DMS153 treated with DMSO at 0.1 percent for 48 hours (cell line): ENCODE results near the gene SIPA1L3.

Experiments
- DNase-seq: peaks from one replicate; lab custom pipeline; 2025; ENCODE audit not compliant: unreplicated experiment; lab: John Stamatoyannopoulos, UW

The SIPA1L3 gene

GRCh38 chr19:38252941-38253691 lies 346.1 kb downstream of the SIPA1L3 start:
- no peak for DNase-seq

GRCh38 chr19:38253788-38254187 lies 346.8 kb downstream of the SIPA1L3 start:
- no peak for DNase-seq

- no peak for DNase-seq
Observed at GRCh38 chr19:38255383-38256014, 348.5 kb downstream of the SIPA1L3 start.
